ENCODE measurements around the gene KCNQ1.

The KCNQ1 gene, protein sequence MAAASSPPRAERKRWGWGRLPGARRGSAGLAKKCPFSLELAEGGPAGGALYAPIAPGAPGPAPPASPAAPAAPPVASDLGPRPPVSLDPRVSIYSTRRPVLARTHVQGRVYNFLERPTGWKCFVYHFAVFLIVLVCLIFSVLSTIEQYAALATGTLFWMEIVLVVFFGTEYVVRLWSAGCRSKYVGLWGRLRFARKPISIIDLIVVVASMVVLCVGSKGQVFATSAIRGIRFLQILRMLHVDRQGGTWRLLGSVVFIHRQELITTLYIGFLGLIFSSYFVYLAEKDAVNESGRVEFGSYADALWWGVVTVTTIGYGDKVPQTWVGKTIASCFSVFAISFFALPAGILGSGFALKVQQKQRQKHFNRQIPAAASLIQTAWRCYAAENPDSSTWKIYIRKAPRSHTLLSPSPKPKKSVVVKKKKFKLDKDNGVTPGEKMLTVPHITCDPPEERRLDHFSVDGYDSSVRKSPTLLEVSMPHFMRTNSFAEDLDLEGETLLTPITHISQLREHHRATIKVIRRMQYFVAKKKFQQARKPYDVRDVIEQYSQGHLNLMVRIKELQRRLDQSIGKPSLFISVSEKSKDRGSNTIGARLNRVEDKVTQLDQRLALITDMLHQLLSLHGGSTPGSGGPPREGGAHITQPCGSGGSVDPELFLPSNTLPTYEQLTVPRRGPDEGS

GRCh38 chr11:2444821-2445745 is at the start of gene KCNQ1:
KCNQ1 (plus strand) TSS chr11:2445008; CDS start chr11:2445099, 91 bp downstream.
- Histone ChIP-seq H3K27ac (ENCODE audit: low read depth, low read length) (no peak within 1 kb of the TSS), H3K4me3 (ENCODE audit: low read depth, low read length) (peak within 1 kb of the TSS; percentile 79), H3K27me3 (ENCODE audit: control insufficient read depth, insufficient read depth, low read length) (peaks cover 95% of the 10 kb centered on the region), H3K4me1 (ENCODE audit: control insufficient read depth, insufficient read depth, low read length) (no peaks in the 10 kb centered on the region), H3K9me3 (ENCODE audit: control insufficient read depth, insufficient read depth, low read depth, low read length) (peaks cover 5% of the 10 kb centered on the region; the same call in 1 of the 2 replicates), H3K36me3 (ENCODE audit: control insufficient read depth, insufficient read depth, low read length) (no peaks in the 10 kb centered on the region), H3K9ac (ENCODE audit: low read length) (no peak within 1 kb of the TSS)

- H3K9ac ChIP-seq (ENCODE audit: low read length) = no peak overlapping the region
Measured at GRCh38 chr11:2395211-2395730, 49.5 kb upstream of the KCNQ1 start.

DNA sequence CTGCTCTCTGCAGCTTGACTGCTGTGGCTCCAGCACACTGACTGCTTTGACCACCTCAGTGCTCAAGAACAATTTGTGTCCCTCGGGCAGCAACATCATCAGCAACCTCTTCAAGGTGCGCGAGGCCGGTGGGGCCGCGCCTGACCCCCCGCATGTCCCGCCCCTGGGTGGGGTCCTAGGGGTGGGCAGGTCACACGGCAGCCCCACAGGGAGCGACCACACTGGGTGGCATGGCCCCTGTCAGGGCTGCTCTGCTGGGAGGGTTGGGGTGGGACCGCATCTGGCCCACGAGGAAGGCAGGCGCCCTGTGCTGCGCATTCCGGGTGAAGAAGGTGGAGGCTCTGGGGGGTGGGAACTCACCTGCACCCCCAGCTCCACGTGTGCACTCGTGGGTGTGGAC is 49.0 kb upstream of the KCNQ1 start:
- Histone ChIP-seq H3K36me3 (ENCODE audit: control insufficient read depth, insufficient read depth, low read length) (peaks cover 68% of the 10 kb centered on the region), H3K4me1 (ENCODE audit: control insufficient read depth, insufficient read depth, low read length) (peaks cover 10% of the 10 kb centered on the region; the same call in 1 of the 2 replicates)

More at GRCh38 chr11:2395211-2395730, 49.5 kb upstream of the KCNQ1 start:
- Histone ChIP-seq H3K9me3 (ENCODE audit: control insufficient read depth, insufficient read depth, low read depth, low read length) (no peaks in the 10 kb centered on the region), H3K27me3 (ENCODE audit: control insufficient read depth, insufficient read depth, low read length) (no peaks in the 10 kb centered on the region), H3K27ac (ENCODE audit: low read depth, low read length) (no peak overlapping the region), H3K4me3 (ENCODE audit: low read depth, low read length) (no peak overlapping the region), H3K4me1 (ENCODE audit: control insufficient read depth, insufficient read depth, low read length) (peaks cover 13% of the 10 kb centered on the region), H3K36me3 (ENCODE audit: control insufficient read depth, insufficient read depth, low read length) (peaks cover 68% of the 10 kb centered on the region)

DNA sequence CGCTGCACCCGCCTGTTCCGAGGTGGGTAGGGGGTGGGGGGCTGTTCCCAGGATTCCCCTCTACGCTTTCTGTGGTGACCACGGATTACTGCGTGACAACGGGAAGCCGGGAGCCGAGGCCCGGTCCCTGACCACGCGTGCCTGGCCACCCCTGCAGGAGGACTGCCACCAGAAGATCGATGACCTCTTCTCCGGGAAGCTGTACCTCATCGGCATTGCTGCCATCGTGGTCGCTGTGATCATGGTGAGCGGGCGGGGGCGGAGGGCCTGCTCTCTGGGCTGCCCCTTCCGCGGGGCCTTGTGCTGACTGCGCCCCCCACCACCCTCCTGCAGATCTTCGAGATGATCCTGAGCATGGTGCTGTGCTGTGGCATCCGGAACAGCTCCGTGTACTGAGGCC is 48.3 kb upstream of the KCNQ1 start:
- no peak overlapping the region for H3K9ac ChIP-seq (ENCODE audit: low read length)
- H3K27me3 ChIP-seq (ENCODE audit: control insufficient read depth, insufficient read depth, low read length) = no peaks in the 10 kb centered on the region
- peaks cover 66% of the 10 kb centered on the region for H3K36me3 ChIP-seq (ENCODE audit: control insufficient read depth, insufficient read depth, low read length)
- no peak overlapping the region for H3K27ac ChIP-seq (ENCODE audit: low read depth, low read length)
- H3K9me3 ChIP-seq (ENCODE audit: control insufficient read depth, insufficient read depth, low read depth, low read length) = no peaks in the 10 kb centered on the region
- H3K4me1 ChIP-seq (ENCODE audit: control insufficient read depth, insufficient read depth, low read length) = peaks cover 12% of the 10 kb centered on the region; the same call in 1 of the 2 replicates
- no peak overlapping the region for H3K4me3 ChIP-seq (ENCODE audit: low read depth, low read length)

More for the DNA sequence above, 49.0 kb upstream of the KCNQ1 start:
- no peak overlapping the region for H3K9ac ChIP-seq (ENCODE audit: low read length)
- H3K27me3 ChIP-seq (ENCODE audit: control insufficient read depth, insufficient read depth, low read length) = no peaks in the 10 kb centered on the region
- no peaks in the 10 kb centered on the region for H3K9me3 ChIP-seq (ENCODE audit: control insufficient read depth, insufficient read depth, low read depth, low read length)
- H3K4me3 ChIP-seq (ENCODE audit: low read depth, low read length) = no peak overlapping the region
- H3K27ac ChIP-seq (ENCODE audit: low read depth, low read length) = no peak overlapping the region

DNA sequence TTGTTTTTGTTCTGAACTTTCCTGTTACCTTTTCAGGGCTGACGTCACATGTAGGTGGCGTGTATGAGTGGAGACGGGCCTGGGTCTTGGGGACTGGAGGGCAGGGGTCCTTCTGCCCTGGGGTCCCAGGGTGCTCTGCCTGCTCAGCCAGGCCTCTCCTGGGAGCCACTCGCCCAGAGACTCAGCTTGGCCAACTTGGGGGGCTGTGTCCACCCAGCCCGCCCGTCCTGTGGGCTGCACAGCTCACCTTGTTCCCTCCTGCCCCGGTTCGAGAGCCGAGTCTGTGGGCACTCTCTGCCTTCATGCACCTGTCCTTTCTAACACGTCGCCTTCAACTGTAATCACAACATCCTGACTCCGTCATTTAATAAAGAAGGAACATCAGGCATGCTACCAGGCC is 47.8 kb upstream of the KCNQ1 start:
- Histone ChIP-seq H3K9ac (ENCODE audit: low read length) (no peak overlapping the region), H3K36me3 (ENCODE audit: control insufficient read depth, insufficient read depth, low read length) (peaks cover 62% of the 10 kb centered on the region), H3K9me3 (ENCODE audit: control insufficient read depth, insufficient read depth, low read depth, low read length) (no peaks in the 10 kb centered on the region), H3K4me3 (ENCODE audit: low read depth, low read length) (no peak overlapping the region), H3K4me1 (ENCODE audit: control insufficient read depth, insufficient read depth, low read length) (peaks cover 17% of the 10 kb centered on the region; the same call in 1 of the 2 replicates), H3K27ac (ENCODE audit: low read depth, low read length) (no peak overlapping the region), H3K27me3 (ENCODE audit: control insufficient read depth, insufficient read depth, low read length) (no peaks in the 10 kb centered on the region)

DNA sequence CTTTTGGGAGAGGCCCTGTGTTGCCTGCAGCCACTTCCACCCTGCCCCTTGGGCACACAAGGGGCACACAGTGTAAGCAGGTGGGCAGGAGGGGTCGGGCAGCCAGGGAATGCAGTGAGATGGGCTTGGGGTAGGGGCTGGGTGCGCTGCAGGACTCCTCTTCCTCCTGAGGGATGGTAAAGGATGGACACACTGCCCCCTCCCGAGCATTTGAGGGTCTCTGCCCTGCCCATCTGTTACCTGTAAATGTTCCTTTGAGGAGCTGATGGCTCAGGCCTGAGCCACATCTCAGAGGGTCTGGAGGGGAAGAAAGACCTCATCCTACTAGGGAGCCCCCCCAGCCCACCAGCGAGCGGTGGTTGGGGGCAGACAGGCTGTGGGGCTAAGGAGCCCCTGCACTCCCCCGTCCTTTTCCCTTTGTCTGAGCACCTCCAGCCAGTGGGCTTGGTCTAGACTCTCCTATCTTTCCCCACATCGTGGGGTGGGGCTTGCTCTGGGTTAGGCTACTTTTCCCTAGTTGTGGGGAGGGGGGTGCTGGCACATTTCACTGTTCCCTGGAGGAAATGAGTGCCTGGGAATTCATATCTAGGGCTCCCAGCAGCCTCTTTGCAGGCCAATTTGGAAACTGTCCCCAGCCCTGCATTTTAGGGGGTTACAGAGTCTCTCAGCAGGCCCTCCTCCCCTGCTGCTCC is 46.0 kb upstream of the KCNQ1 start:
- Histone ChIP-seq H3K4me3 (ENCODE audit: low read depth, low read length) (peak overlapping the region; percentile 71), H3K27ac (ENCODE audit: low read depth, low read length) (peak overlapping the region; percentile 90; the same call in 1 of the 2 replicates), H3K36me3 (ENCODE audit: control insufficient read depth, insufficient read depth, low read length) (peaks cover 64% of the 10 kb centered on the region), H3K27me3 (ENCODE audit: control insufficient read depth, insufficient read depth, low read length) (no peaks in the 10 kb centered on the region), H3K9ac (ENCODE audit: low read length) (peak overlapping the region; percentile 88), H3K4me1 (ENCODE audit: control insufficient read depth, insufficient read depth, low read length) (peaks cover 17% of the 10 kb centered on the region; the same call in 1 of the 2 replicates), H3K9me3 (ENCODE audit: control insufficient read depth, insufficient read depth, low read depth, low read length) (no peaks in the 10 kb centered on the region)

DNA sequence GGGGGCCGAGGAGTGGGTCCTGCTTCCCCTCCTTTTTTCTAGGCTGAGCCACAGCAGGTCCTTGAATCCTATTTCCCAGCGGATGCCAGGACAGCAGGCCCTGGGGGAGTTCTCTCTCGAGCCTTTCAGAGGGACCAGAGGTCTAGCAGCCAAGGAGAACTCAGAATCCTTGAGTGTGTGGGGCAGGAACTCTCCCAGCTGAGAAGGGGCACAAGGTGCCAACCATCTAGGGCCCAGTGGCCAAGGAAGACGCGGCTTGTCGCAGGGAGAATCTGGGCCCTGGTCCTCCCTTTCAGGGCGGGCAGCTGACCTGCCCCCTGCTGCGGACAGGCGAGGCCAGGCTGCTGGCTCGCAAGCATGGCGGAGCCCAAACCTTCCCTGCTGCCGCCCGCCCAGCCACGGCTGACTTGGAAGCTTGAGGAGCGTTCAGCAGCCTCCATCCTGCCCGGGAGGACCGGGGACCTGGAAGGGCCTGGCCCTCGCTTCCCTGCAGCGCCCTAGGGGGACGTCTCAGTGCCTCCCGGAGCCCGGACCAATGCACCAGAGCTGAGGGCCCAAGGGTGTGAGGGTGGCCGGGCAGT is 45.2 kb upstream of the KCNQ1 start:
- Histone ChIP-seq H3K36me3 (ENCODE audit: control insufficient read depth, insufficient read depth, low read length) (peaks cover 59% of the 10 kb centered on the region), H3K4me1 (ENCODE audit: control insufficient read depth, insufficient read depth, low read length) (peaks cover 17% of the 10 kb centered on the region; the same call in 1 of the 2 replicates), H3K9me3 (ENCODE audit: control insufficient read depth, insufficient read depth, low read depth, low read length) (no peaks in the 10 kb centered on the region), H3K9ac (ENCODE audit: low read length) (peak overlapping the region; percentile 88), H3K27me3 (ENCODE audit: control insufficient read depth, insufficient read depth, low read length) (no peaks in the 10 kb centered on the region), H3K4me3 (ENCODE audit: low read depth, low read length) (peak overlapping the region; percentile 71), H3K27ac (ENCODE audit: low read depth, low read length) (peak overlapping the region; percentile 90)

- Histone ChIP-seq H3K36me3 (ENCODE audit: control insufficient read depth, insufficient read depth, low read length) (peaks cover 53% of the 10 kb centered on the region), H3K4me3 (ENCODE audit: low read depth, low read length) (peak within 1 kb of the TSS; percentile 99), H3K27me3 (ENCODE audit: control insufficient read depth, insufficient read depth, low read length) (no peaks in the 10 kb centered on the region), H3K9ac (ENCODE audit: low read length) (peak within 1 kb of the TSS; percentile 99), H3K27ac (ENCODE audit: low read depth, low read length) (peak within 1 kb of the TSS; percentile 90), H3K9me3 (ENCODE audit: control insufficient read depth, insufficient read depth, low read depth, low read length) (no peaks in the 10 kb centered on the region), H3K4me1 (ENCODE audit: control insufficient read depth, insufficient read depth, low read length) (peaks cover 17% of the 10 kb centered on the region; the same call in 1 of the 2 replicates)
Measured at GRCh38 chr11:2400069-2400761, 44.6 kb upstream of the KCNQ1 start, which contains the start of gene TSSC4. TSSC4 (plus strand) TSS chr11:2400750; CDS start chr11:2402634, 1,884 bp downstream.

- Histone ChIP-seq H3K9ac (ENCODE audit: low read length) (peak overlapping the region; percentile 99), H3K27me3 (ENCODE audit: control insufficient read depth, insufficient read depth, low read length) (no peaks in the 10 kb centered on the region), H3K9me3 (ENCODE audit: control insufficient read depth, insufficient read depth, low read depth, low read length) (no peaks in the 10 kb centered on the region), H3K4me3 (ENCODE audit: low read depth, low read length) (peak overlapping the region; percentile 99), H3K36me3 (ENCODE audit: control insufficient read depth, insufficient read depth, low read length) (peaks cover 46% of the 10 kb centered on the region), H3K4me1 (ENCODE audit: control insufficient read depth, insufficient read depth, low read length) (peaks cover 17% of the 10 kb centered on the region; the same call in 1 of the 2 replicates), H3K27ac (ENCODE audit: low read depth, low read length) (peak overlapping the region; percentile 72; the same call in 1 of the 2 replicates)
Measured at GRCh38 chr11:2400762-2401435, 43.9 kb upstream of the KCNQ1 start.
